ENCODE results near the gene COBL.

- TF ChIP-seq CTCF (IDR thresholded peaks at IDR 0.05) = no peak
- no peak for TF ChIP-seq POLR2AphosphoS5 (IDR thresholded peaks at IDR 0.05; ENCODE audit: low read depth, low read length)
- no peak for TF ChIP-seq TCF7L2 (IDR thresholded peaks at IDR 0.05; ENCODE audit: low read depth, low read length)
- TF ChIP-seq REST (IDR thresholded peaks at IDR 0.05; ENCODE audit: insufficient read depth in 1 of 2, low read depth in 2 of 2, low read length in 1 of 2) = no peak
These were observed 296.4 kb downstream of the COBL start for GRCh38 chr7:51019891-51020870.
